Measurements from ENCODE around the gene METTL16.

The METTL16 gene

GRCh38 chr17:2371183-2372130, 140.2 kb downstream of the METTL16 start:
- no peak for DNase-seq (ENCODE audit: extremely low spot score, insufficient read length, low read depth)
- FAIRE-seq, result no peak

- FAIRE-seq, result no peak
- no peak for DNase-seq (ENCODE audit: extremely low spot score, insufficient read length, low read depth)
Observed at GRCh38 chr17:2370211-2370589, 141.5 kb downstream of the METTL16 start.

DNA sequence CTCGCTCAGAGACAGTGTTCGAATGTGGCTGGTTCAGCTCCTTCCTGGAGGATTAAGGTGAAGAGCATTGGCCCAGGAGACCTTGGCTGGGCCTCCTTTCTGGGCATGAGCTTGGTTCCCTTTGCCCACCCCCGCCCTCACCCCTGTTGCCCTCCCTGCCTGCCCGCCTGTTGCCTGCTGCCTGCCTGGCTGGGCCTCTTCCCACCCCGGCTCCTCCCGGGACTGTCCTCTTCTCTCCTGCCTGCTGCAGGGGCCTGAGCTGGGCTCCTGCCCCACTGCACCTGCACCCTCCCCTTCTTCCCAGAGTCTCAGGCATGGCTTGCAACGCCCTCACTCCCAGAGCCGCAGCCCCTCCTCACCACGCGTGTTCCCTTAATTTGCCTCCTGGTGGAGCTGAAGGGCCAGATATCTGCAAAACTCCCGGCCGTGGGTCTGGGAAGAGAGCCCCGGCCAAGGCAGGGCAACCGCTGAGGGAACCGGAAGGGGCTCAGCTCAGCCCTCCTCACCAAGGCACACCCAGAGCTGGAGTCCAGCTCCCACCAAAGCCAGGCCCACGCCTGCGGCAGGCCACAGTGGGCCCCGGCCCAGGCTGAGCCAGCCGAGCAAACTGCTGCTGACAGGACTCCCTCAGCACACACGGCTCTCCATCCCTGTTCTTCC, 142.0 kb downstream of the METTL16 start:
- no peak for FAIRE-seq

DNA sequence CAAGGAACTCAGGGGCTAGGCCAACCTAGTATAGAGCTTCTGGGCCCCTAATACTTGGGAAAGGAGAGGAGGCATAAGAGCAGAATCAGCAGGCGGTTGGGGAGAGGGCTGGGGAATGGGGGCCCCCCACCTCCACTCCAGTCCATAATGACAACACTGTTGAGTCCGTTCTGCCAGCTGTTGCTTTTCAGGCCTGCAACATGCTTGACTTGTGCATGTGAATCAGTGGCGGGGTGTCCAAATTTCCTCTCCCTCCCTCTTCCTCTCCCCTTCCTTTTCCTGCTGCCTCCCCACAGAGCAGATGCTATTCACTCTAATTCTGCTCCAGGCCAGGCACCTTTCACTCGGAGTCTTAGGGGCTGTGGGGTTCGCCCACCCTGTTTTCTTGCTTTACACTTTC, 142.6 kb downstream of the METTL16 start:
- FAIRE-seq, result no peak
- DNase-seq (ENCODE audit: extremely low spot score, insufficient read length, low read depth), result no peak

More for the DNA sequence above, 142.0 kb downstream of the METTL16 start:
- DNase-seq (ENCODE audit: extremely low spot score, insufficient read length, low read depth), result no peak

- DNase-seq (ENCODE audit: extremely low spot score, insufficient read length, low read depth), result no peak
- no peak for FAIRE-seq
Observed at GRCh38 chr17:2368359-2368758, 143.3 kb downstream of the METTL16 start.

- FAIRE-seq (no peak), DNase-seq (ENCODE audit: extremely low spot score, insufficient read length, low read depth) (no peak)
Observed at GRCh38 chr17:2366747-2367494, 144.8 kb downstream of the METTL16 start.
